Activated CD8-positive, alpha-beta T cell treated with anti-CD3 and anti-CD28 coated beads for 36 hours (primary cell): ENCODE results near the gene TMEM233. TPM values are rescaled to one million over a fixed set of nuclear protein-coding genes. Genes with fewer than 3 reads are reported as not detected.

ENCODE experiments used
- ATAC-seq: fragments of 200-7000 bp; cut with Tn5 transposase; one replicate; pipeline ENCODE4 v1.10.0; 2021; ENCODE audit warnings: mild to moderate bottlenecking, moderate library complexity
- CTCF ChIA-PET: fragments of 350-600 bp; sonication (Branson Sonifier 250); formaldehyde crosslinking; loops from one replicate; lab custom pipeline; 2021; ENCODE audit warnings: antibody characterized with exemption; lab: Charles Lee
- POLR2A ChIA-PET: fragments of 350-600 bp; sonication (Branson Sonifier 250); formaldehyde crosslinking; loops from one replicate; lab custom pipeline; 2021; ENCODE audit warnings: antibody characterized with exemption; lab: Charles Lee
- DNase-seq: peaks from one replicate; pipeline ENCODE4 v3.0.0-alpha.2; 2020
- H3K27ac Mint-ChIP-seq: one replicate; pipeline ENCODE4 v1.8.0; 2021; ENCODE audit warnings: mild to moderate bottlenecking, mixed read lengths
- H3K27me3 Mint-ChIP-seq: one replicate; pipeline ENCODE4 v1.8.0; 2021; ENCODE audit warnings: mixed read lengths
- H3K36me3 Mint-ChIP-seq: one replicate; pipeline ENCODE4 v1.8.0; 2021; ENCODE audit warnings: low read depth, mixed read lengths
- H3K4me1 Mint-ChIP-seq: one replicate; pipeline ENCODE4 v1.8.0; 2021; ENCODE audit warnings: low read depth, mixed read lengths
- H3K4me3 Mint-ChIP-seq: one replicate; pipeline ENCODE4 v1.8.0; 2021; ENCODE audit warnings: mild to moderate bottlenecking, moderate library complexity, mixed read lengths
- H3K9me3 Mint-ChIP-seq: one replicate; pipeline ENCODE4 v1.8.0; 2021; ENCODE audit warnings: mixed read lengths
- intact Hi-C: fragments of 100-400 bp; cut with micrococcal nuclease; formaldehyde crosslinking; loops from one replicate; pipeline ENCODE4 v1.10.0; 2022
- total RNA-seq, 2 experiments: library from RNA; stranded (reverse); gene quantifications; one replicate each; pipeline ENCODE4 v1.2.3, GENCODE V29; 2021
- TF ChIP-seq, protein P1 (sequence below): fragments of 200-600 bp; IDR thresholded peaks from one replicate; pipeline ENCODE4 v1.8.0; 2022; ENCODE audit warnings: antibody characterized with exemption, mild to moderate bottlenecking

Gene TMEM233
- total RNA-seq, 2 experiments from 2014 or later: not detected

DNA sequence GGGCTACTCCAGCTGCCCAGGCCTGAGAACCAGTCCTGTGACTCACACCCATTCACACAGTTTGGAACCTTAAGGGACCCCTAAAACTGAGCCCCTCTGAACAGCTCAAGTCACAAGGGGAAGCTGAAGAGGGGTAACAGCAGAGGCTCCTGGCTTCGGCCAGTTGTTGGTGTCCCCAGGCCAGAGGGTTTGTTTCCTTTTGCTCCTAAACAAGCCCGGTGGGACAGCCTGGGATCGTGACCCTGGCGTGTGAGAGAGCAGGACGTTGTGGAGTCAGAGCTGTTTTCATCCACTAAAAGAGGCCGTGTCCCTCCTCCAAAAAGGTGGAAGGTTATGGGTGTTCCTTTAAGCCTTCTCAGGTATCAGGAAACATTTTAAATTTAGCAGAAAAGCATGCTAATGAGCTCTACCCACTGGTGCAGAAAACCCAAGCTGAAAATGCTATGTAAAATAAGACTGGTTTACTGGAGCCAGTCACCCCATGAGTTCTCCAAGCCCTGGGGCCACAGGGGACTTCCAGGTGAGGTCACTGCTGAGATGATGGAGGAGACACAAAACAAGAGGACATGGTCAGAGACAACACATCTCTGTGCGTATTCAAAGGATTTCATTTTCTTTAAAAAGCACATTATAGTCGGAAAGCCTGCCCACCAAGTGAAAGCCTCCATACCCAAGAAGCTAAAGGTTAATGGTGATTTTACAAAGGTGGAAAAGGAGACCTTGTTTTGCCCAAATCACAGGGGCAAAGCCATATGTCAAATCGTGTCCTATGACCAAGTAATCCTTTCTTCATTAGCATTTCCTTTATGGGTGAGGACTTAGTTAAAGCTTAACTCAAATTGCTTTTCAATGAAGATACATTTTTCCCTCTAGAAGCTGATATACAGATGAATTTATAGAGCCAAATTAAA lies 88.4 kb downstream of the TMEM233 start:
- Mint-ChIP-seq H3K27ac (peak overlapping the region; percentile 88), H3K4me3 (no peak overlapping the region), H3K9me3 (no peaks in the 10 kb centered on the region), H3K4me1 (peaks cover 13% of the 10 kb centered on the region), H3K27me3 (no peaks in the 10 kb centered on the region), H3K36me3 (peaks cover 29% of the 10 kb centered on the region)
- intact Hi-C loops: no loop called here
- peak; percentile 36 for DNase-seq
- ATAC-seq: peak; percentile 49
- POLR2A ChIA-PET: interaction anchor here (0.7 to 1.1 kb wide), 5 partner anchors 10 to 64 kb away, joined by 3 to 6 read pairs (median 3); partner anchors contain the start of gene PRKAB1
- CTCF ChIA-PET: interaction anchor here (2.0 kb wide), 1 partner anchor 14 kb away, joined by 8 read pairs; the partner anchor contains the start of gene PRKAB1
- TF ChIP-seq, protein P1, sequence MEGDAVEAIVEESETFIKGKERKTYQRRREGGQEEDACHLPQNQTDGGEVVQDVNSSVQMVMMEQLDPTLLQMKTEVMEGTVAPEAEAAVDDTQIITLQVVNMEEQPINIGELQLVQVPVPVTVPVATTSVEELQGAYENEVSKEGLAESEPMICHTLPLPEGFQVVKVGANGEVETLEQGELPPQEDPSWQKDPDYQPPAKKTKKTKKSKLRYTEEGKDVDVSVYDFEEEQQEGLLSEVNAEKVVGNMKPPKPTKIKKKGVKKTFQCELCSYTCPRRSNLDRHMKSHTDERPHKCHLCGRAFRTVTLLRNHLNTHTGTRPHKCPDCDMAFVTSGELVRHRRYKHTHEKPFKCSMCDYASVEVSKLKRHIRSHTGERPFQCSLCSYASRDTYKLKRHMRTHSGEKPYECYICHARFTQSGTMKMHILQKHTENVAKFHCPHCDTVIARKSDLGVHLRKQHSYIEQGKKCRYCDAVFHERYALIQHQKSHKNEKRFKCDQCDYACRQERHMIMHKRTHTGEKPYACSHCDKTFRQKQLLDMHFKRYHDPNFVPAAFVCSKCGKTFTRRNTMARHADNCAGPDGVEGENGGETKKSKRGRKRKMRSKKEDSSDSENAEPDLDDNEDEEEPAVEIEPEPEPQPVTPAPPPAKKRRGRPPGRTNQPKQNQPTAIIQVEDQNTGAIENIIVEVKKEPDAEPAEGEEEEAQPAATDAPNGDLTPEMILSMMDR: no peak

DNA sequence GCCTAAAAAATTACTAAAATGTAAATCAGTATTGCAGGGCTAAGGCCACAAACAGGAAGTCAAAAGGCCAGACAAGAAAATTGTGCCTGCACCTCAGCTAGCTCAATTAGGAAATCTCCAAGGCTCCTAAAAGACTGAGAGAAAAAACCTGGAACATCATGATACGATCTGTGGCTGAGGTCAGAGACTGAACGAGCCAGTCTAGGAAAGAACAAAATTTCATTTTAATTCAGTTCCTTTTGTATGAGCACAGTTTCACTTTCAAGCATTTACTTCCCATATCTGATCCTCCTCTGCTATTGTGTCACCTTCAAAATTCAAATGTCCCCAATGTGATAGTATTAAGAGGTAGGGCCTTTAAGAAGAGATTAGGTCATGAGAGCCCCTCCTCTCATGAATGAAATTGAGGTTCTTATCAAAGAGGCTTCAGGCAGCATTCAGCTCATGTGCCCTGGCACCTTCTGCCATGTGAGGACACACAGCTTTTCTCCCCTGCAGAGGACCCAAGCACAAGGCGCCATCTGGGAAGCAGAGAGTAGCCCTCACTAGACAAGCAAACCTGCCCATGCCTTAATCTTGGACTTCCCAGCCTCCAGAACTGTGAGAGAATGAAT lies 89.2 kb downstream of the TMEM233 start:
- ChIA-PET CTCF (interaction anchor here (2.0 kb wide), 1 partner anchor 15 kb away, joined by 8 read pairs; the partner anchor contains the start of gene PRKAB1), POLR2A (interaction anchor here (0.7 to 1.1 kb wide), 4 partner anchors 11 to 64 kb away, joined by 3 to 4 read pairs (median 3); partner anchors contain the start of gene PRKAB1)
- intact Hi-C loops: no loop called here
- TF ChIP-seq, protein P1: no peak
- ATAC-seq: peak; percentile 45
- no peak overlapping the region for H3K4me3 Mint-ChIP-seq
- peak overlapping the region; percentile 88 for H3K27ac Mint-ChIP-seq
- no peaks in the 10 kb centered on the region for H3K9me3 Mint-ChIP-seq
- peaks cover 13% of the 10 kb centered on the region for H3K4me1 Mint-ChIP-seq
- DNase-seq: no peak
- H3K36me3 Mint-ChIP-seq: peaks cover 24% of the 10 kb centered on the region
- H3K27me3 Mint-ChIP-seq: no peaks in the 10 kb centered on the region

DNA sequence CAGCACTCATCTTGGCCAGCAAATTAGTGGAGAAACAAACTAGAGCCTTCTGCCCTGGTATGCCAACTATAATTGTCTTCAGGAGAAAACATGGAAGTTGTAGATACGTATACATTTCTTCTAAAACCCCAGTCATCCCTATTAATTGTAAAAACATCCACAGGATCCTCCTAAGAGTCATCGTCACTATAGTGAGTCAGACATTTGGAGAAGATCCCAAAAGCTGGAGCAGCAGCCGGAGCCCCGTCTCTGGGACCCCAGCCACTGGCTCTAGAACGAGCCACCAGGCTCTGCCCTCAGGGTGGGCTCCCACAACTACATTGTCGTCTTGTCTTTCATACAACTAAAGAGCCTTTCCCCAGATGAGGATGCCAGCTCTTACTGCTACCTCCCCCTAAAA lies 89.8 kb downstream of the TMEM233 start:
- no peak for DNase-seq
- POLR2A ChIA-PET: no interaction called here
- TF ChIP-seq, protein P1: no peak
- intact Hi-C loops: no loop called here
- Mint-ChIP-seq H3K4me1 (peaks cover 13% of the 10 kb centered on the region), H3K36me3 (peaks cover 21% of the 10 kb centered on the region), H3K4me3 (no peak overlapping the region), H3K27ac (peak overlapping the region; percentile 10), H3K9me3 (no peaks in the 10 kb centered on the region), H3K27me3 (no peaks in the 10 kb centered on the region)
- CTCF ChIA-PET: no interaction called here
- no peak for ATAC-seq

DNA sequence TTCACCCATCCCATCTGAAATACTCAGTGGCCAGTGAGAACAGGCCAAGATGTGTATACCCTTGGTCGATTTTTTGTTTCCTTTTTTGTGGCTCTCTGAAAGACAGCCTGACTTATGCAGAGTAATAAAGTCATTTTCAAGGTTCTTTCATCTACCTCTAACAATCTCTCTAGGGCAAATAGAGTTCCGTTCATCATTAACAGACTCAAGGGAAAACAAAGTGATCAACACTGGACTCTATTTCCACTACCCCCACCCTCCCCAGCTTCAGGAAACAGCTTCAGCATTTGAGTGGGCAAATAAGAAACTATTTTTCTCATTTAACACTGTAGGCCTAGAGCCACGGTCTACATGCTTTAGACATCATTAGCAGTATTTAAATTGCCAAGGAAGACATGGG lies 90.2 kb downstream of the TMEM233 start:
- Mint-ChIP-seq H3K27me3 (no peaks in the 10 kb centered on the region), H3K36me3 (peaks cover 18% of the 10 kb centered on the region), H3K4me3 (no peak overlapping the region), H3K9me3 (no peaks in the 10 kb centered on the region), H3K4me1 (peaks cover 13% of the 10 kb centered on the region), H3K27ac (no peak overlapping the region)
- POLR2A ChIA-PET: no interaction called here
- ATAC-seq (no peak), DNase-seq (no peak)
- intact Hi-C loops: no loop called here
- CTCF ChIA-PET: no interaction called here
- TF ChIP-seq, protein P1: no peak
